HG03378 (cell line): ENCODE results near the gene HLA-DPB1.

Source experiments
- ATAC-seq: cut with Tn5 transposase; IDR thresholded peaks from one replicate; pipeline ENCODE4 v1.9.1; 2021; ENCODE audit warnings: mild to moderate bottlenecking, moderate library complexity; ENCODE audit not compliant: unreplicated experiment

HLA-DPB1 gene

GRCh38 chr6:33126101-33126714, 50.4 kb downstream of the HLA-DPB1 start:
- no peak for ATAC-seq

GRCh38 chr6:33128318-33128717, 52.5 kb downstream of the HLA-DPB1 start:
- ATAC-seq: no peak

DNA sequence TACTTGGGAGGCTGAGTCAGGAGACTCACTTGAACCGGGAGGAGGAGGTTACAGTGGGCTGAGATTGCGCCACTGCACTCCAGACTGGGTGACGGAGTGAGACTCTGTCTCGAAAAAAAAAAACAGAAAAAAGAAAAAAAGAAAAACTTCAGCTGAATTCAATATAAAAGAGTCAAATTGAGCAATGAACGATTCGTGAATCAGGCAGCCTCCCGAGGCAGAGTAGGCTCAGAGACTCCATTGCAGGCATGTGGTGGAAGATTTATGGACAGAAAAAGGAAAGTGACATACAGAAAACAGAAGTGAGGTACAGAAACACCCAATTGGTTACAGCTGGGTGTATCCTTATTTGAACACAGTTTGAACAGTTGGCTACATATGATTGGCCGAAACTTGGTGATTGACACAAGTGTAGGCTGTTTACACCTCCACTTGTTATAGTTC, 56.3 kb downstream of the HLA-DPB1 start:
- no peak for ATAC-seq

GRCh38 chr6:33136310-33136900, 60.6 kb downstream of the HLA-DPB1 start:
- ATAC-seq: no peak
